ENCODE measurements around the gene NCKAP5. TPM values are rescaled to one million over a fixed set of nuclear protein-coding genes. Genes with fewer than 3 reads are reported as not detected.

Gene NCKAP5
- polyA plus RNA-seq, 1 experiment = 2.1 TPM

DNA sequence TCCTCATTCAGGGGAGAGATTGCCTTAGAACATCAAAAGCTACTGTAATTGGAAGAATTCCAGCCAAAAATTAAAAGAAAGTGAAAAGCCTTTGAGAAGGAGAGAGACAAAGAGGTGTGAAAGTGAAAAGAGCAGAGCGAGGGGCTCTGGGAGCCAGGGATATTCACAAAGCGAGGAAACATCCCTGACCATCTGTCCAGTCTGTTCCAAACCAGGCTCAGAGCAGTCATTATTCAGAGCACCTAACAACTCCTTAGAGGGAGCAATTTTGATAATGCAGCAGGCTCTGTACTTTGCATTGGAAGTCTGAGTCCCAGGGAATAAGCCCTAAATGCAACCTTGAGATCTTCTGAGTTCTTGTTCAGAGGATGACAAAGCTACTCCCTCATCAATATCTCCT, 779.2 kb downstream of the NCKAP5 start:
- POLR2A ChIA-PET = no interaction called here
- TF ChIP-seq, protein P1, sequence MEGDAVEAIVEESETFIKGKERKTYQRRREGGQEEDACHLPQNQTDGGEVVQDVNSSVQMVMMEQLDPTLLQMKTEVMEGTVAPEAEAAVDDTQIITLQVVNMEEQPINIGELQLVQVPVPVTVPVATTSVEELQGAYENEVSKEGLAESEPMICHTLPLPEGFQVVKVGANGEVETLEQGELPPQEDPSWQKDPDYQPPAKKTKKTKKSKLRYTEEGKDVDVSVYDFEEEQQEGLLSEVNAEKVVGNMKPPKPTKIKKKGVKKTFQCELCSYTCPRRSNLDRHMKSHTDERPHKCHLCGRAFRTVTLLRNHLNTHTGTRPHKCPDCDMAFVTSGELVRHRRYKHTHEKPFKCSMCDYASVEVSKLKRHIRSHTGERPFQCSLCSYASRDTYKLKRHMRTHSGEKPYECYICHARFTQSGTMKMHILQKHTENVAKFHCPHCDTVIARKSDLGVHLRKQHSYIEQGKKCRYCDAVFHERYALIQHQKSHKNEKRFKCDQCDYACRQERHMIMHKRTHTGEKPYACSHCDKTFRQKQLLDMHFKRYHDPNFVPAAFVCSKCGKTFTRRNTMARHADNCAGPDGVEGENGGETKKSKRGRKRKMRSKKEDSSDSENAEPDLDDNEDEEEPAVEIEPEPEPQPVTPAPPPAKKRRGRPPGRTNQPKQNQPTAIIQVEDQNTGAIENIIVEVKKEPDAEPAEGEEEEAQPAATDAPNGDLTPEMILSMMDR (IDR thresholded peaks at IDR 0.05; ENCODE audit: insufficient read depth, low read depth, low read length) = no peak
- DNase-seq (ENCODE audit: low read depth) = no peak
- CTCF ChIA-PET = no interaction called here
- H3K4me3 ChIP-seq (ENCODE audit: low read depth, low read length) = no peak overlapping the region
- H3K36me3 ChIP-seq (ENCODE audit: control insufficient read depth, insufficient read depth, low read length) = no peaks in the 10 kb centered on the region
- H3K27me3 ChIP-seq (ENCODE audit: control insufficient read depth, insufficient read depth, low read length) = no peaks in the 10 kb centered on the region

DNA sequence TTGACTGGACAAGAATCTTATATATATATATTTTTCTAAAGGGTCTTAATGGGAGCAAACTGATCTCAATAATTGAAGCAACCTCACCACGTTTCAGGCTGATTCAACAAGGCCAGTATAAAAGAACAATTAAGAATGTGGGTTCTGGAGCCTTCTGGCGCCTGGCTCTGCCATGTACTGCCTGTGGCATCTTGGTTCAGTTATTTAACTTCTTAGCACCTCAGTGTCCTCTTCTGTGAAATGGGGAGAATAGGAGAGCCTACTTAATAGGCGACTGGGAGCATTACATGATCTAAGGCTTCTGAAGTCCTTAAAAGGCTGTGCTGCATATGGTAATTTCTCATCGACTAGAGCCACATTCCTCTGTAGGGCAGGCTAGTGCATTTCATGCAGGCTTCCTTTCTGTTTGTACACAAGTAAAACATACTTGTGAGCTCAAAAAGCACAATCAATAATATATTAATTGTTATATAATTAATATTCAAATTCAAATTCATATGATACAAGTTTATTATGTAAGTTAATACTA, 779.9 kb downstream of the NCKAP5 start:
- TF ChIP-seq, protein P1 (IDR thresholded peaks at IDR 0.05; ENCODE audit: insufficient read depth, low read depth, low read length) = no peak
- no peak for DNase-seq (ENCODE audit: low read depth)
- H3K4me3 ChIP-seq (ENCODE audit: low read depth, low read length) = no peak overlapping the region
- no peaks in the 10 kb centered on the region for H3K36me3 ChIP-seq (ENCODE audit: control insufficient read depth, insufficient read depth, low read length)
- CTCF ChIA-PET = no interaction called here
- H3K27me3 ChIP-seq (ENCODE audit: control insufficient read depth, insufficient read depth, low read length) = no peaks in the 10 kb centered on the region
- POLR2A ChIA-PET = no interaction called here

DNA sequence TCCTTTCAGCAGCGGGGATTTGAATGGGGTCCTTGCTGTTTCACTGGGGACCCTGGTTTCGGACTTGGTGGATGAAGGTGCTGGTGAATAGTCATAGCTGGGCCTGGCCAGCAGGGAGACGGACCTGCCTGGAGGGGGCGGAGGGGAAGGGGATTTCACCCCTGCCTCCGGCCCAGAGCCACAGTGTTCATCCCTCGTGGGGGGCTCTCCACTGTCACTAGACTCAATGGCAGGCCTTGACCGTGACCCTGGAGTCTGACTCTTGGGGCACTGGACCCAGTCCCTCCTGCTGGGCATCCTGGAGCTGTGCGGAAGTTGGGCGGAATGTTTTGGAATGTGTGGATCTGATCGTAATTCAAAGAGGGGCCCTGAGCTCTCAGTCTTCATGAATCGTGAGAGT, 784.4 kb downstream of the NCKAP5 start:
- H3K27me3 ChIP-seq (ENCODE audit: control insufficient read depth, insufficient read depth, low read length) = no peaks in the 10 kb centered on the region
- H3K4me3 ChIP-seq (ENCODE audit: low read depth, low read length) = no peak overlapping the region
- CTCF ChIA-PET = no interaction called here
- no peaks in the 10 kb centered on the region; the same call in 1 of the 2 replicates for H3K36me3 ChIP-seq (ENCODE audit: control insufficient read depth, insufficient read depth, low read length)
- DNase-seq (ENCODE audit: low read depth) = no peak
- TF ChIP-seq, protein P1 (IDR thresholded peaks at IDR 0.05; ENCODE audit: insufficient read depth, low read depth, low read length) = no peak
- POLR2A ChIA-PET = no interaction called here

DNA sequence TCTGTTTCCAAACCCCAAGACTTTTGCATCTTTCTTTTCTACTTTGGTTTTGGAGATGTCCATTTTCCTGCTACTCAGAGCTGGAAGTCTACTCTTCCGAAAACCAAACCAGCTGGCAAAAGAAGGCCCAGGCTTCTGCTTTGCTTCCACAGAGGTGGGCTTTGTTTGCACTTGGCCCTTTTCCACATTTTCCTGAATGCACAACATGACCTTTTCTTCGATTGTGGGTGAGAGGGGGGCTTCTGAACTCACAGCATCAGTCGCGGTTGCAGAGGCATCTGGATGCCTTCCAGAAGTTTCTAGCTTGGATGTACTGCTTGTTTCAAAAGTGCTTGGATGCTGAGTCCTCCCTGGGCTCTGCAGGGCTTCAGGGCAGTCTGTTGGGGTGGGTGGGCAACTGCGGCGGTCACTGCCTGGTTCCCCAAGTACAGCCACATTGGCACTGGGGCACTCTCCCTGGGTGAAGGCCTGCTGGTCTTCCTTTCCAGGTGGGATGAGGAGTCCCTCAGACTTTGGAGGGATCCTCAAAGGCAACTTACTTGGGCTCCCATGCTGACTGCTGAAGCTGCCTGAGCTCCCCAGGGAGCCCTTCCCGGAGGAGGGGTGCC, 786.0 kb downstream of the NCKAP5 start:
- POLR2A ChIA-PET = no interaction called here
- Histone ChIP-seq H3K27me3 (ENCODE audit: control insufficient read depth, insufficient read depth, low read length) (no peaks in the 10 kb centered on the region), H3K36me3 (ENCODE audit: control insufficient read depth, insufficient read depth, low read length) (no peaks in the 10 kb centered on the region; the same call in 1 of the 2 replicates), H3K4me3 (ENCODE audit: low read depth, low read length) (no peak overlapping the region)
- DNase-seq (ENCODE audit: low read depth) = no peak
- CTCF ChIA-PET = no interaction called here
- TF ChIP-seq, protein P1 (IDR thresholded peaks at IDR 0.05; ENCODE audit: insufficient read depth, low read depth, low read length) = no peak

DNA sequence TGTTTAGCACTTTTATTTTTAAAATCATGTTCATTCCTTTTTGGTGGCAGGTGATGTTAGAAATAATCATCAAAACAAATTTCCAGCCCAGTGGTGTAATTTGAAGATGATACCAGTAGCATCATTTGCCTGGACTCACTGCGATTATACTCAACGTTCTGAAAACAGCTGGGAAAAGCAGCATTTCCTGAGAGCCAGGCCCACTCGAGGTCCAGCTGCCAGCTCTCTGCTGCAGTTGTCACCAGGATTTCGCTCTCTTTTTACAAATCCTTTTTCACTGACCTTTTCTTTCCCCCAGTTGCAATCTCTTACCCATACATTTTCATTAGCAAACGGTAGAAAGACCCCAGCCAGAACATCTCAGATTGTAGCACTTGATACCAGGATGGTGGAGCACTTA, 787.6 kb downstream of the NCKAP5 start:
- POLR2A ChIA-PET = no interaction called here

More for the DNA sequence above, 787.6 kb downstream of the NCKAP5 start:
- Histone ChIP-seq H3K4me3 (ENCODE audit: low read depth, low read length) (no peak overlapping the region), H3K27me3 (ENCODE audit: control insufficient read depth, insufficient read depth, low read length) (no peaks in the 10 kb centered on the region), H3K36me3 (ENCODE audit: control insufficient read depth, insufficient read depth, low read length) (no peaks in the 10 kb centered on the region; the same call in 1 of the 2 replicates)
- CTCF ChIA-PET = no interaction called here
- DNase-seq (ENCODE audit: low read depth) = no peak
- TF ChIP-seq, protein P1 (IDR thresholded peaks at IDR 0.05; ENCODE audit: insufficient read depth, low read depth, low read length) = no peak
